A549 (cell line): ENCODE measurements around the gene IRF5. TPM values are rescaled to one million over a fixed set of nuclear protein-coding genes. Genes with fewer than 3 reads are reported as not detected.

Experiments used
- ATAC-seq, 2 experiments: fragments of 200-7000 bp in 1 of 2; fragments of >200 bp in 1 of 2; cut with Nextera tagmentation in 1 of 2; cut with Tn5 transposase in 1 of 2; 3 replicates each; pipeline versions ENCODE4 v1.8.0 to v1.9.1; 2018 to 2020; ENCODE audit warnings: mild to moderate bottlenecking in 1 of 2, moderate library complexity in 1 of 2
- CTCF ChIA-PET: fragments of 300-600 bp; sonication (Branson Sonifier 250); formaldehyde crosslinking; extraction: SDS; loops from one replicate; lab custom pipeline; 2021; ENCODE audit warnings: antibody characterized with exemption, inconsistent platforms; lab: Yijun Ruan, JAX
- POLR2A ChIA-PET: fragments of 350-600 bp; formaldehyde crosslinking; extraction: SDS; loops from one replicate; lab custom pipeline; 2021; ENCODE audit warnings: antibody characterized with exemption, inconsistent platforms; lab: Yijun Ruan, JAX
- DNase-seq, 2 experiments: peaks; one replicate each; pipeline versions ENCODE4 v3.0.0 to v3.0.0-alpha.2; 2011 to 2016; ENCODE audit warnings: low read depth in 1 of 2, low spot score in 1 of 2
- FAIRE-seq: peaks from 2 replicates; lab custom pipeline; 2011; peaks lifted over from hg19 to GRCh38; lab: Jason Lieb, UNC
- H3K27ac ChIP-seq, 2 experiments: fragments of >200 bp; sonication (Bioruptor Twin); formaldehyde crosslinking; 3 replicates each; pipeline ENCODE4 v1.5.1; 2016 to 2017
- H3K4me1 ChIP-seq: fragments of >200 bp; sonication (Bioruptor Twin); formaldehyde crosslinking; 3 replicates; pipeline ENCODE4 v1.6.1; 2016
- H3K4me2 ChIP-seq: fragments of >200 bp; sonication (Bioruptor Twin); formaldehyde crosslinking; 3 replicates; pipeline ENCODE4 v1.6.1; 2016
- H3K4me3 ChIP-seq: fragments of >200 bp; sonication (Bioruptor Twin); formaldehyde crosslinking; 3 replicates; pipeline ENCODE4 v1.5.1; 2016
- H3K9me3 ChIP-seq: fragments of >200 bp; sonication (Bioruptor Twin); formaldehyde crosslinking; 3 replicates; pipeline ENCODE4 v1.6.1; 2016
- CBX8 ChIP-seq: fragments of 200-600 bp; sonication (generic); IDR thresholded peaks from 2 replicates; pipeline ENCODE4 v1.6.1; 2016
- CHD2 ChIP-seq: fragments of 150-350 bp; IDR thresholded peaks from 2 replicates; pipeline ENCODE4 v1.6.1; 2014; ENCODE audit warnings: low read length; ENCODE audit not compliant: partially characterized antibody
- E2F6 ChIP-seq: IDR thresholded peaks from 2 replicates; pipeline ENCODE4 v1.6.1; 2012; ENCODE audit warnings: low read depth, borderline replicate concordance
- EHMT2 ChIP-seq: fragments of 200-600 bp; sonication (generic); IDR thresholded peaks from 2 replicates; pipeline ENCODE4 v1.6.1; 2016; ENCODE audit warnings: antibody characterized with exemption, low read depth, mild to moderate bottlenecking, moderate library complexity
- ELK1 ChIP-seq: fragments of 150-350 bp; IDR thresholded peaks from 2 replicates; pipeline ENCODE4 v1.6.1; 2014; ENCODE audit warnings: low read depth, mild to moderate bottlenecking, low read length
- HOXB13 ChIP-seq: fragments of 250-450 bp; sonication (Bioruptor Pico); IDR thresholded peaks from 2 replicates; pipeline ENCODE4 v1.5.0; 2020; ENCODE audit warnings: low read depth, mild to moderate bottlenecking, moderate library complexity
- JUN ChIP-seq, 2 experiments: fragments of >200 bp; sonication (Bioruptor Twin); formaldehyde crosslinking; IDR thresholded peaks; 2 replicates in 1 of 2; 3 replicates in 1 of 2; pipeline ENCODE4 v1.6.1; 2016 to 2017
- JUNB ChIP-seq: fragments of >200 bp; sonication (Bioruptor Twin); formaldehyde crosslinking; IDR thresholded peaks from 2 replicates; pipeline ENCODE4 v1.6.1; 2016
- MAX ChIP-seq: IDR thresholded peaks from 2 replicates; pipeline ENCODE4 v1.6.1; 2012
- MYC ChIP-seq: IDR thresholded peaks from 2 replicates; pipeline ENCODE4 v1.6.1; 2012; ENCODE audit warnings: mild to moderate bottlenecking, inconsistent platforms, low read length, improper control_type of control experiment, borderline replicate concordance
- WGBS: methylation state at CpG from one replicate; pipeline ENCODE4 v1.1.6; 2017; ENCODE audit errors: missing lambda C conversion rate; 5-methylcytosine and 5-hydroxymethylcytosine counted together
- polyA plus RNA-seq, 4 experiments: library from polyadenylated mRNA; depleted of rRNA in 3 of 4; stranded (reverse); fragments of >200 nt; fragmentation: RNase III in 1 of 4; extraction: RNeasy Plus Mini Kit Qiagen cat#74134 plus additional on column Dnase treatment in 1 of 4; gene quantifications; 2 replicates in 3 of 4; 3 replicates in 1 of 4; pipeline ENCODE4 v1.2.3, GENCODE V29; 2011 to 2017
- small RNA-seq, 6 experiments: library from RNA; depleted of rRNA; stranded (forward); fragments of <200 nt; gene quantifications; one replicate each; pipeline ENCODE3, GENCODE V24; 2012

IRF5 gene
- polyA plus RNA-seq, 2 of the 4 experiments (the other 2 are of a cell fraction), result 5.5 to 8.7 TPM

- no peak overlapping the region for H3K4me2 ChIP-seq
- peaks cover 3% of the 10 kb centered on the region; the same call in 1 of the 3 replicates for H3K4me1 ChIP-seq
- DNase-seq (no peak), FAIRE-seq (no peak), ATAC-seq (no peak)
- TF ChIP-seq JUNB (no peak), EHMT2 (no peak), CHD2 (no peak), MYC (no peak), HOXB13 (no peak), MAX (no peak), JUN (IDR thresholded peaks at IDR 0.05) (no peak), CBX8 (no peak), ELK1 (no peak), E2F6 (no peak)
- 92% methylated on average over 5 of the region's 5 CpGs for WGBS
- no peaks in the 10 kb centered on the region for H3K9me3 ChIP-seq
- CTCF ChIA-PET, result interaction anchor here (0.6 to 0.9 kb wide), 2 partner anchors 10 to 102 kb away, joined by 3 read pairs; no protein-coding TSS in a partner anchor
- no peak overlapping the region for H3K4me3 ChIP-seq
- POLR2A ChIA-PET, result interaction anchor here (0.8 kb wide), 1 partner anchor 57 kb away, joined by 4 read pairs; the partner anchor contains the start of gene TNPO3
- no peak overlapping the region for H3K27ac ChIP-seq
Measured at GRCh38 chr7:128997181-128997580, 59.5 kb downstream of the IRF5 start.

Small RNAs within 50 kb of the gene (small RNA-seq; reads per million reads assigned to genes)
- 0 reads per million in 6 experiments for gene RN7SL306P

Other genes with a start within 250 kb of the IRF5 start
- gene CALU, start 198.6 kb upstream of the IRF5 start, polyA plus RNA-seq (2011; rRNA removed), result 182 and 233 TPM in 2 replicates
- gene CALU, start 198.6 kb upstream of the IRF5 start, polyA plus RNA-seq (2017; fragmentation: RNase III; extraction: RNeasy Plus Mini Kit Qiagen cat#74134 plus additional on column Dnase treatment), result 186 to 198 TPM (median 192 TPM) in 3 replicates
- not detected in 2 replicates for gene OPN1SW, start 162.1 kb upstream of the IRF5 start, polyA plus RNA-seq (2011; rRNA removed)
- not detected in 3 replicates for gene OPN1SW, start 162.1 kb upstream of the IRF5 start, polyA plus RNA-seq (2017; fragmentation: RNase III; extraction: RNeasy Plus Mini Kit Qiagen cat#74134 plus additional on column Dnase treatment)
- 5.4 and 5.6 TPM in 2 replicates for gene CCDC136, start 146.0 kb upstream of the IRF5 start, polyA plus RNA-seq (2011; rRNA removed)
- gene CCDC136, start 146.0 kb upstream of the IRF5 start, polyA plus RNA-seq (2017; fragmentation: RNase III; extraction: RNeasy Plus Mini Kit Qiagen cat#74134 plus additional on column Dnase treatment), result 3.6 to 7.3 TPM (median 4.7 TPM) in 3 replicates
- gene FLNC, start 107.5 kb upstream of the IRF5 start, polyA plus RNA-seq (2011; rRNA removed), result 0.43 and 0.60 TPM in 2 replicates
- 3.2 to 3.4 TPM (median 3.4 TPM) in 3 replicates for gene FLNC, start 107.5 kb upstream of the IRF5 start, polyA plus RNA-seq (2017; fragmentation: RNase III; extraction: RNeasy Plus Mini Kit Qiagen cat#74134 plus additional on column Dnase treatment)
- gene ATP6V1F, start 75.1 kb upstream of the IRF5 start, polyA plus RNA-seq (2011; rRNA removed), result 155 and 180 TPM in 2 replicates
- 201 to 230 TPM (median 229 TPM) in 3 replicates for gene ATP6V1F, start 75.1 kb upstream of the IRF5 start, polyA plus RNA-seq (2017; fragmentation: RNase III; extraction: RNeasy Plus Mini Kit Qiagen cat#74134 plus additional on column Dnase treatment)
- gene KCP, start 27.2 kb upstream of the IRF5 start, polyA plus RNA-seq (2011; rRNA removed), result 0.05 TPM in 1 of 2 replicates, not detected in the other
- gene KCP, start 27.2 kb upstream of the IRF5 start, polyA plus RNA-seq (2017; fragmentation: RNase III; extraction: RNeasy Plus Mini Kit Qiagen cat#74134 plus additional on column Dnase treatment), result 0.07 to 0.18 TPM (median 0.14 TPM) in 3 replicates
- 66.9 and 72.9 TPM in 2 replicates for gene TNPO3, start 117.2 kb downstream of the IRF5 start, polyA plus RNA-seq (2011; rRNA removed)
- gene TNPO3, start 117.2 kb downstream of the IRF5 start, polyA plus RNA-seq (2017; fragmentation: RNase III; extraction: RNeasy Plus Mini Kit Qiagen cat#74134 plus additional on column Dnase treatment), result 43.2 to 44.4 TPM (median 43.2 TPM) in 3 replicates
- 9.1 and 12.3 TPM in 2 replicates for gene TSPAN33, start 206.8 kb downstream of the IRF5 start, polyA plus RNA-seq (2011; rRNA removed)
- gene TSPAN33, start 206.8 kb downstream of the IRF5 start, polyA plus RNA-seq (2017; fragmentation: RNase III; extraction: RNeasy Plus Mini Kit Qiagen cat#74134 plus additional on column Dnase treatment), result 4.9 to 5.3 TPM (median 5.0 TPM) in 3 replicates